Thoracic aorta endothelial cell (primary cell): Measurements from ENCODE around the gene SLC7A7. TPM values are rescaled to one million over a fixed set of nuclear protein-coding genes. Genes with fewer than 3 reads are reported as not detected.

Experiments used
- small RNA-seq: library from RNA; depleted of rRNA; stranded (forward); fragments of <200 nt; gene quantifications from one replicate; pipeline ENCODE3, GENCODE V24; 2012
- total RNA-seq: library from RNA; depleted of rRNA; stranded (reverse); fragments of >200 nt; gene quantifications from 2 replicates; pipeline ENCODE4 v1.2.3, GENCODE V29; 2012

Gene SLC7A7
- total RNA-seq = 14.7 and 20.9 TPM in 2 replicates

GRCh38 chr14:22814941-22815713 lies at the start of gene SLC7A7:
TSS of gene SLC7A7 (minus strand) at chr14:22815435. CDS start at chr14:22813398, 2,037 bp downstream.

GRCh38 chr14:22836301-22837113 lies 21.3 kb upstream of the SLC7A7 start, which contains the start of gene MMP14:
TSS of gene MMP14 (plus strand) at chr14:22836585. CDS start at chr14:22836818, 233 bp downstream.

GRCh38 chr14:22829661-22830442 lies 14.6 kb upstream of the SLC7A7 start, which contains the start of gene MRPL52:
TSS of gene MRPL52 (plus strand) at chr14:22829887. CDS start at chr14:22829913, 26 bp downstream.

GRCh38 chr14:22766457-22767322 lies 48.5 kb downstream of the SLC7A7 start, which contains the start of gene OXA1L:
TSS of gene OXA1L (plus strand) at chr14:22766688. CDS start at chr14:22766702, 14 bp downstream.

Small RNA genes lying within 50 kb of the gene (small RNA-seq; reads per million reads assigned to genes)
- gene RF00019 (not detected), gene RF00588 (not detected)

Other genes with a start within 250 kb of the SLC7A7 start
- 382 and 430 TPM in 2 replicates for gene DAD1, start 226.2 kb downstream of the SLC7A7 start, total RNA-seq
- 9.2 and 15.7 TPM in 2 replicates for gene ABHD4, start 217.1 kb downstream of the SLC7A7 start, total RNA-seq
- not detected in 2 replicates for gene OR6J1, start 171.1 kb downstream of the SLC7A7 start, total RNA-seq
- gene OXA1L, start 48.7 kb downstream of the SLC7A7 start, total RNA-seq = 122 and 158 TPM in 2 replicates
- 56.9 and 73.1 TPM in 2 replicates for gene MRPL52, start 14.5 kb upstream of the SLC7A7 start, total RNA-seq
- 261 and 318 TPM in 2 replicates for gene MMP14, start 21.1 kb upstream of the SLC7A7 start, total RNA-seq
- gene LRP10, start 56.3 kb upstream of the SLC7A7 start, total RNA-seq = 94.7 and 101 TPM in 2 replicates
- gene REM2, start 67.8 kb upstream of the SLC7A7 start, total RNA-seq = 0.13 TPM in 1 of 2 replicates, not detected in the other
- 96.0 and 99.1 TPM in 2 replicates for gene RBM23, start 103.7 kb upstream of the SLC7A7 start, total RNA-seq
- gene PRMT5, start 113.9 kb upstream of the SLC7A7 start, total RNA-seq = 60.6 and 70.9 TPM in 2 replicates
- gene HAUS4, start 141.7 kb upstream of the SLC7A7 start, total RNA-seq = 49.6 and 55.0 TPM in 2 replicates
- gene AJUBA, start 167.1 kb upstream of the SLC7A7 start, total RNA-seq = 39.9 and 52.0 TPM in 2 replicates
- 3.6 and 4.9 TPM in 2 replicates for gene C14orf93, start 194.7 kb upstream of the SLC7A7 start, total RNA-seq
- gene PSMB5, start 219.5 kb upstream of the SLC7A7 start, total RNA-seq = 225 TPM in 2 replicates
- not detected in 2 replicates for gene PSMB11, start 226.8 kb upstream of the SLC7A7 start, total RNA-seq
- 8.9 and 9.8 TPM in 2 replicates for gene CDH24, start 242.1 kb upstream of the SLC7A7 start, total RNA-seq